ENCODE measurements around the gene ATP8A2.

Gene ATP8A2

GRCh38 chr13:25453850-25454365, 82.1 kb downstream of the ATP8A2 start:
- Histone ChIP-seq H3K27ac (ENCODE audit: insufficient read depth, low read depth, low read length, poor library complexity, severe bottlenecking) (no peak overlapping the region), H3K4me1 (ENCODE audit: control insufficient read depth, insufficient read depth, low read length) (no peaks in the 10 kb centered on the region), H3K27me3 (ENCODE audit: control insufficient read depth, insufficient read depth, low read length, poor library complexity, severe bottlenecking) (no peaks in the 10 kb centered on the region), H3K36me3 (ENCODE audit: control insufficient read depth, insufficient read depth, low read length) (no peaks in the 10 kb centered on the region), H3K9me3 (ENCODE audit: control insufficient read depth, low read length) (no peaks in the 10 kb centered on the region), H3K4me3 (ENCODE audit: insufficient read depth, low read depth, low read length) (no peak overlapping the region)
- 82 to 89% methylated on average over 7 of the region's 7 CpGs for WGBS, 2 experiments

DNA sequence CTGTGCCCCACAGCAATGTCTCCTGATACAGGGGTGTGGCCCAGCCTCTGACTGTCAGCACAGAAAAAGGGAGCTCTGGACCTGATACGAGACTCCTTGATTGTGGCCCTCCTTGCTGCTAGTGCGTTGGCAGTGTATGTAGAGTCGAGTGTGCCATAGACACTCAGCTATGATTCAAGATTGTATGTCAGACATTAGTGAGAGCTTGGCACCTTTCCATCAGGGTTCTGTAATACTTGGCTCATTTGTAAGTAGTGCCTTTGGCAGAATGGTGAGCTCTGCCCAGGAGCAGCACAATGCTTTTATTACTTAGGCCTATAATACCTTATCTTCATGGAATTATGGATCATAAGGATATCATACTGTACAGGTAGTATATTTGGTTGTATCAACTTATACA, 83.4 kb downstream of the ATP8A2 start:
- no peaks in the 10 kb centered on the region for H3K4me1 ChIP-seq (ENCODE audit: control insufficient read depth, insufficient read depth, low read length)
- H3K4me3 ChIP-seq (ENCODE audit: insufficient read depth, low read depth, low read length), result no peak overlapping the region
- no peaks in the 10 kb centered on the region for H3K27me3 ChIP-seq (ENCODE audit: control insufficient read depth, insufficient read depth, low read length, poor library complexity, severe bottlenecking)
- H3K27ac ChIP-seq (ENCODE audit: insufficient read depth, low read depth, low read length, poor library complexity, severe bottlenecking), result no peak overlapping the region
- 93 to 95% methylated on average over 3 of the region's 3 CpGs for WGBS, 2 experiments
- no peaks in the 10 kb centered on the region for H3K36me3 ChIP-seq (ENCODE audit: control insufficient read depth, insufficient read depth, low read length)
- H3K9me3 ChIP-seq (ENCODE audit: control insufficient read depth, low read length), result no peaks in the 10 kb centered on the region

DNA sequence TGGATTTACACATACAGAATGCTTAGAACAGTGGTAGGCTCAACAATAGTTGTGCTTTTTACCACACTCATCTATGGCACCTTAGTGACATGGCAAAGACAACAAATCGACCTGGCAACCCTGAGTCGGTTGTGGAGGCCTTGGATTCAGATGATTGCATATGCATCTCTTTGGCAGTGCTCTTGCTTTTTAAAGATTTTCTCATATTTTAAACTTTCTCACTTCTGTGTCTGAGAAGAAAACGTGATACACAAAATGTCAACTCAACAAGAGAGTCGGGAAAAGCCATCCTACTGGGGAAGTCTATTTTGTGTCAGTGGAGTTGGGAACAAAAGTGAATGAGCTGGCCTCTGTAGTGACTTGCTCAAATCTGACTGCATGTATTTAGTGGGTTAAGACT, 85.8 kb downstream of the ATP8A2 start:
- no peaks in the 10 kb centered on the region for H3K36me3 ChIP-seq (ENCODE audit: control insufficient read depth, insufficient read depth, low read length)
- 94 to 95% methylated on average over 4 of the region's 4 CpGs for WGBS, 2 experiments
- H3K4me1 ChIP-seq (ENCODE audit: control insufficient read depth, insufficient read depth, low read length), result no peaks in the 10 kb centered on the region
- no peaks in the 10 kb centered on the region for H3K27me3 ChIP-seq (ENCODE audit: control insufficient read depth, insufficient read depth, low read length, poor library complexity, severe bottlenecking)
- no peaks in the 10 kb centered on the region for H3K9me3 ChIP-seq (ENCODE audit: control insufficient read depth, low read length)
- H3K27ac ChIP-seq (ENCODE audit: insufficient read depth, low read depth, low read length, poor library complexity, severe bottlenecking), result no peak overlapping the region
- no peak overlapping the region for H3K4me3 ChIP-seq (ENCODE audit: insufficient read depth, low read depth, low read length)

DNA sequence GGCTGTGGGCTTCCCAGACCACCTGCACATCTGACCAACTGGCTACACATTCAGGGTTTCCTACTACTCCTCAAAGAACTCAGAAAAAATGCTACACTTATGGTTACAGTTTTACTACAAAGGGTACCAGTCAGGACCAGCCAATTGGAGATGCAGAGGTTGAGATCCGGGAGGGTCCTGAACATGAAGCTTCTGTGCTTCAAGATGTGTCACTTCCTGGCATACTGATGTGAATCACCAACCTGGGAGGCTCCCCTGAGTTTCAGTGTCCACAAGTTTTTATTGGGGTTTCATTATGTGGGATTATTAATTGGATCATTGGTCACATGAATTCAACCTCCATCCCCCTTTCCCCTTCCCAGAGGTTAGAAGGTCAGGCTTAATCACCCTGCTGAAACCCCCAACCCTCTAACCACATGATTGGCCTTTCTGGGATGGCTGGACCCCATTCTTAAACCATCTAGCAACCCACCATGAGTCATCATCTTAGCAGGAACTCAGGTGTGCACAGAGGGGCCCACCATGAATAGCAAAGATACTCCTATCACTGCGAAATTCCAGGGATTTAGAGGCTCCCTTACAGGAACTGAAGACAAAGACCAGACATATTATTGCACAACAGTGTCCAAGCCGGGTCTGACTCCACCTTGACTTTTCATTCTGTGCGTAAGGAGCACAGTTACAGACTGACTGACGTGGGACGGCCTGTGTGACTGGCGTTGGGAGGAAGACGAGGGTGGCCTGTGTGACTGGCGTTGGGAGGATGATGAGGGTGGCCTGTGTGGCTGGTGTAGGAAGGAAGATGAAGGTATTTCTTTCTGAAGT, 90.7 kb downstream of the ATP8A2 start:
- Histone ChIP-seq H3K27ac (ENCODE audit: insufficient read depth, low read depth, low read length, poor library complexity, severe bottlenecking) (no peak overlapping the region), H3K9me3 (ENCODE audit: control insufficient read depth, low read length) (no peaks in the 10 kb centered on the region), H3K4me1 (ENCODE audit: control insufficient read depth, insufficient read depth, low read length) (no peaks in the 10 kb centered on the region), H3K4me3 (ENCODE audit: insufficient read depth, low read depth, low read length) (no peak overlapping the region), H3K27me3 (ENCODE audit: control insufficient read depth, insufficient read depth, low read length, poor library complexity, severe bottlenecking) (no peaks in the 10 kb centered on the region), H3K36me3 (ENCODE audit: control insufficient read depth, insufficient read depth, low read length) (no peaks in the 10 kb centered on the region)
- WGBS, 2 experiments, result 90 to 94% methylated on average over 9 of the region's 9 CpGs

DNA sequence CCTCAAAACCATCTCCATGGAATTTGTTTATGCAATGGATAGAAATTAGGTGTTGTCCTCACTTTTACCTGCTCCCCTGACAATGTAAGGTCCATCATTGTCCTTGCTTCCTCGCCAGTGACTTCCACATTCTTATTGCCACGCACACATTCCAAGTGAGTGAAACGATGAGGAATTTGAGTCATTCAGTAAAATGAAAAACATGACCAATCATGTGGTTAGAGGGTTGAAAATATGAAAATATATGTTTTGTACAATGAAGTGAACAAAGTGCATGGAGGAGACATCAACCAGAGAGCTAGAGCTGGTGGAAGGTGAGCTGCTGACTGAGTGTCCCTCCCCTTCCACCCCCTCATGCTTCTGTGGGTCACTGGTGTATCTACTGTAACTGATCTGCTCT, 91.7 kb downstream of the ATP8A2 start:
- no peak overlapping the region for H3K4me3 ChIP-seq (ENCODE audit: insufficient read depth, low read depth, low read length)
- H3K27me3 ChIP-seq (ENCODE audit: control insufficient read depth, insufficient read depth, low read length, poor library complexity, severe bottlenecking), result peaks cover 10% of the 10 kb centered on the region
- H3K27ac ChIP-seq (ENCODE audit: insufficient read depth, low read depth, low read length, poor library complexity, severe bottlenecking), result no peak overlapping the region
- 95 to 97% methylated on average over 3 of the region's 3 CpGs for WGBS, 2 experiments
- no peaks in the 10 kb centered on the region for H3K36me3 ChIP-seq (ENCODE audit: control insufficient read depth, insufficient read depth, low read length)
- no peaks in the 10 kb centered on the region for H3K9me3 ChIP-seq (ENCODE audit: control insufficient read depth, low read length)
- no peaks in the 10 kb centered on the region for H3K4me1 ChIP-seq (ENCODE audit: control insufficient read depth, insufficient read depth, low read length)

- H3K27me3 ChIP-seq (ENCODE audit: control insufficient read depth, insufficient read depth, low read length, poor library complexity, severe bottlenecking), result peaks cover 34% of the 10 kb centered on the region
- no peaks in the 10 kb centered on the region for H3K4me1 ChIP-seq (ENCODE audit: control insufficient read depth, insufficient read depth, low read length)
- H3K4me3 ChIP-seq (ENCODE audit: insufficient read depth, low read depth, low read length), result no peak overlapping the region
- no peak overlapping the region for H3K27ac ChIP-seq (ENCODE audit: insufficient read depth, low read depth, low read length, poor library complexity, severe bottlenecking)
- no peaks in the 10 kb centered on the region for H3K9me3 ChIP-seq (ENCODE audit: control insufficient read depth, low read length)
- WGBS, 2 experiments, result 85 to 86% methylated on average over 4 of the region's 4 CpGs
- no peaks in the 10 kb centered on the region for H3K36me3 ChIP-seq (ENCODE audit: control insufficient read depth, insufficient read depth, low read length)
These were observed 95.1 kb downstream of the ATP8A2 start for GRCh38 chr13:25466880-25467279.

- no peak overlapping the region for H3K27ac ChIP-seq (ENCODE audit: insufficient read depth, low read depth, low read length, poor library complexity, severe bottlenecking)
- WGBS, 2 experiments, result 4% methylated on average over 75 of the region's 75 CpGs
- H3K36me3 ChIP-seq (ENCODE audit: control insufficient read depth, insufficient read depth, low read length), result no peaks in the 10 kb centered on the region
- H3K4me3 ChIP-seq (ENCODE audit: insufficient read depth, low read depth, low read length), result peak overlapping the region; percentile 48
- H3K27me3 ChIP-seq (ENCODE audit: control insufficient read depth, insufficient read depth, low read length, poor library complexity, severe bottlenecking), result peaks cover 34% of the 10 kb centered on the region
- no peaks in the 10 kb centered on the region for H3K9me3 ChIP-seq (ENCODE audit: control insufficient read depth, low read length)
- no peaks in the 10 kb centered on the region for H3K4me1 ChIP-seq (ENCODE audit: control insufficient read depth, insufficient read depth, low read length)
These were observed 96.8 kb downstream of the ATP8A2 start for GRCh38 chr13:25468325-25469168.

GRCh38 chr13:25469169-25469525, 97.4 kb downstream of the ATP8A2 start:
- H3K4me3 ChIP-seq (ENCODE audit: insufficient read depth, low read depth, low read length), result peak overlapping the region; percentile 48
- no peaks in the 10 kb centered on the region for H3K4me1 ChIP-seq (ENCODE audit: control insufficient read depth, insufficient read depth, low read length)
- no peaks in the 10 kb centered on the region for H3K9me3 ChIP-seq (ENCODE audit: control insufficient read depth, low read length)
- 3% methylated on average over 20 of the region's 20 CpGs for WGBS, 2 experiments
- peaks cover 34% of the 10 kb centered on the region for H3K27me3 ChIP-seq (ENCODE audit: control insufficient read depth, insufficient read depth, low read length, poor library complexity, severe bottlenecking)
- H3K36me3 ChIP-seq (ENCODE audit: control insufficient read depth, insufficient read depth, low read length), result no peaks in the 10 kb centered on the region
- no peak overlapping the region for H3K27ac ChIP-seq (ENCODE audit: insufficient read depth, low read depth, low read length, poor library complexity, severe bottlenecking)

DNA sequence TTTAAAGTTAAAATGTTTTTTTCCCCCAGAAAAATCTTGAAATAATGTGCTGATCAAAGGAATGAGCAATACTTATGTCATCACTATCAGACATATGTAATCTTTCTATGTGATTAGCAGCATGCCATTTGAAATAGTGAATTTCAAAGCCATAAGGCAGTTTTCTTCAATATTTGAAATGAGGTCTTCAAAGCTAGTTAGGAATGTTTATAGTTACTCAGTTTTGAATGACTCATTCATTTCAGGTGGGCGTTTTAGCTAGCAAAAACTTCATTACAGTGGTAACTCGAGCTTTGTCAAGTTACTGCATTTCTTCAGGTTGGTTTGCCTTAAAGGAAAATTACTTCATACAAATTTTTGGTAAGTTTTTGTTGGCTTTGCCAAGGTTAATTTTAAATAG, 102.1 kb downstream of the ATP8A2 start:
- 84 to 98% methylated on average over 2 of the region's 2 CpGs for WGBS, 2 experiments
- no peaks in the 10 kb centered on the region for H3K36me3 ChIP-seq (ENCODE audit: control insufficient read depth, insufficient read depth, low read length)
- H3K4me1 ChIP-seq (ENCODE audit: control insufficient read depth, insufficient read depth, low read length), result no peaks in the 10 kb centered on the region
- H3K27ac ChIP-seq (ENCODE audit: insufficient read depth, low read depth, low read length, poor library complexity, severe bottlenecking), result no peak overlapping the region
- H3K9me3 ChIP-seq (ENCODE audit: control insufficient read depth, low read length), result no peaks in the 10 kb centered on the region
- no peak overlapping the region for H3K4me3 ChIP-seq (ENCODE audit: insufficient read depth, low read depth, low read length)
- H3K27me3 ChIP-seq (ENCODE audit: control insufficient read depth, insufficient read depth, low read length, poor library complexity, severe bottlenecking), result peaks cover 21% of the 10 kb centered on the region

DNA sequence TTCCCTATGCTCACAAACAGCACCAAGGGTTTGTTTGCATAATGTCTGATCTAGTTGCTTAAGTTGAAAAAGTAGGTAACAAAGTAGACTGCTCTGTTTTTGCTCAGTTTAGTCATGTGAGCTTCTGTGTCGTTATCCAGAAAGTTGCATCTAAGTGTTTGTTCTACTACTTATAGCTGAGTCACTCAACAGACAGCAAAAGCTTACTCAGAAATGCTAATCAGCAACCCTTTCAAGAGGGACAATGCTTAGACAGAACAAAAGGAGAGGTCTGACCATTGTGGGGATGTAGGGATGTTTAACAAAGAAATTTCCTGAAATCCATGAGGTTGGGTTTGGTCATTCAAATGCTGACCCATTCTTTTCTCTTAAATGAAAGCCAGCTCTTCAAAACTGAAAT, 106.4 kb downstream of the ATP8A2 start:
- Histone ChIP-seq H3K4me3 (ENCODE audit: insufficient read depth, low read depth, low read length) (no peak overlapping the region), H3K9me3 (ENCODE audit: control insufficient read depth, low read length) (no peaks in the 10 kb centered on the region), H3K27ac (ENCODE audit: insufficient read depth, low read depth, low read length, poor library complexity, severe bottlenecking) (no peak overlapping the region), H3K36me3 (ENCODE audit: control insufficient read depth, insufficient read depth, low read length) (no peaks in the 10 kb centered on the region), H3K27me3 (ENCODE audit: control insufficient read depth, insufficient read depth, low read length, poor library complexity, severe bottlenecking) (no peaks in the 10 kb centered on the region), H3K4me1 (ENCODE audit: control insufficient read depth, insufficient read depth, low read length) (no peaks in the 10 kb centered on the region)
- WGBS, 2 experiments, result 15 to 24% methylated on average over 1 of the region's 1 CpG

Measured in ectodermal cell (in vitro differentiated cells).